Stimulated activated effector memory CD8-positive, alpha-beta T cell treated with anti-CD3 and anti-CD28 coated beads, Interleukin-12 subunit alpha, Interleukin-12 subunit beta, amount 100 ng/mL, for 72 hours (primary cell): Measurements from ENCODE around the gene BET1.

Experiments
- ATAC-seq: fragments of 150-1000 bp; cut with Tn5 transposase; 2 replicates; pipeline ENCODE4 v1.10.0; 2021
- DNase-seq, 2 donors: peaks; one replicate each; pipeline ENCODE4 v3.0.0; 2021 to 2022; ENCODE audit warnings: low spot score in 2 of 2
- H3K27ac Mint-ChIP-seq: one replicate; pipeline ENCODE4 v1.8.0; 2022; ENCODE audit warnings: mild to moderate bottlenecking, mixed read lengths
- H3K36me3 Mint-ChIP-seq: one replicate; pipeline ENCODE4 v1.8.0; 2022; ENCODE audit warnings: mild to moderate bottlenecking, mixed read lengths
- H3K4me1 Mint-ChIP-seq: one replicate; pipeline ENCODE4 v1.8.0; 2022; ENCODE audit warnings: mixed read lengths
- H3K4me3 Mint-ChIP-seq: one replicate; pipeline ENCODE4 v1.8.0; 2022; ENCODE audit warnings: mild to moderate bottlenecking, mixed read lengths
- H3K9me3 Mint-ChIP-seq: one replicate; pipeline ENCODE4 v1.8.0; 2022; ENCODE audit warnings: mixed read lengths

Gene BET1

GRCh38 chr7:93949423-93949822 is 54.7 kb downstream of the BET1 start:
- H3K36me3 Mint-ChIP-seq: no peaks in the 10 kb centered on the region
- no peaks in the 10 kb centered on the region for H3K4me1 Mint-ChIP-seq
- DNase-seq: no peak

GRCh38 chr7:93948873-93949272 is 55.3 kb downstream of the BET1 start:
- DNase-seq (no peak), ATAC-seq (no peak)
- H3K36me3 Mint-ChIP-seq: no peaks in the 10 kb centered on the region
- H3K4me3 Mint-ChIP-seq: no peak overlapping the region
- H3K4me1 Mint-ChIP-seq: no peaks in the 10 kb centered on the region
- no peaks in the 10 kb centered on the region for H3K9me3 Mint-ChIP-seq
- H3K27ac Mint-ChIP-seq: no peak overlapping the region

More at GRCh38 chr7:93949423-93949822, 54.7 kb downstream of the BET1 start:
- no peak for ATAC-seq
- H3K4me3 Mint-ChIP-seq: no peak overlapping the region
- H3K9me3 Mint-ChIP-seq: no peaks in the 10 kb centered on the region
- H3K27ac Mint-ChIP-seq: no peak overlapping the region

DNA sequence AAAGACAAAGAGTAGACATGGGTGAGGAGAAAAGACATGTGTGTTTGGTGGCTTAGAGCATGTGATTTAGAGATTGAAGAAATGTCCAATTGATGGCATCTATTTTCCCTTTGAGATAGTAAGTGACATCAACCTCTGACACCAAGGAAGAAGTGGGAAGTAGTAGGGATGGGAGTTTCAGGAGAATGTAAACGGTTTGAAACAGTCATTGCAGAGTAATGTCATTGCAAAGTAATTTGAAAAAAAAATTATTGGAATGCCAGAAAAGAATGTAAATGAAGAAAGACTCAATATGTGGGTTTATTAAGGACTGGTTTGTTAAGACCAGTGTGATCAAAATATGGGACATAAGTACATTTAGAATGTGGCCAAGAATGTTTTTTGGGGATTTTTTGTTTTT is 56.0 kb downstream of the BET1 start:
- Mint-ChIP-seq H3K9me3 (no peaks in the 10 kb centered on the region), H3K27ac (no peak overlapping the region), H3K36me3 (no peaks in the 10 kb centered on the region), H3K4me3 (no peak overlapping the region), H3K4me1 (no peaks in the 10 kb centered on the region)
- ATAC-seq (no peak), DNase-seq (no peak)

DNA sequence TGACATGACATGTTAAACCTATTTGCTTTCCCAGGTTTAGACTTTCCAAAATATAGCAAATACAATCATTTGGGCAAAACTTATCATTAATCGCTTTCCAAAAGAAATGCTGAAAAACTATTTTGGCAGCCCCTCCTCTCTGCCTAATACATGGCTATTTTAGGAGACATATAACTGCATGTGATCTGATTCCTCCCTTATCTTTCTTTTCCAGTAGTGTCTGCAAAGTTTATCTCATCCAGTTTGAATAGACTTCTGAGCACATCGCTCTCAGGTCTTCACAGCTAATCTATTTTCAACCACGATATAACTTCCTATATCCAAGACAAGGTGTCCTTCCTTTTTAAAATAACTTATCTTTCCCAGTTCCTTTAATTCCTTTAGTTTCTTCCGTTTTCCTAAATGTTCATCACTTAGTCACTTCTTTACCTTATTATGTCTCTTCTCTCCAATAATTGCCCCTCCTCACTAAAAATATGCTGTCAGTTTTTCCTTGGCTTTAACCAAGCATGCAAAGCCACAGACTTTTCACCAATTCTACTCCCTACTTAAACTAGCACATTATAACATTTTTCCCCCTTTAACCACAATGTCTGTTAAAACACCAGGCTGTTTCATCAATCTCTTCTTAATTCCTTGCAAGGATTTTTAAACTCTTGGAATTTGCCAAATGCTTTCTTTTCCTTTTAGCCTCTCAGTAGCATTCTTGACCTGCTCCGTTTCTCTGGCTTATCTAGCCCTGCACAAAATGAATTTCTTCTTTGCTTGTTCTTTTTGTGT is 58.2 kb downstream of the BET1 start:
- no peak overlapping the region for H3K27ac Mint-ChIP-seq
- no peaks in the 10 kb centered on the region for H3K9me3 Mint-ChIP-seq
- DNase-seq: no peak
- no peak overlapping the region for H3K4me3 Mint-ChIP-seq
- H3K4me1 Mint-ChIP-seq: no peaks in the 10 kb centered on the region
- ATAC-seq: no peak
- H3K36me3 Mint-ChIP-seq: no peaks in the 10 kb centered on the region

GRCh38 chr7:93945083-93945482 is 59.1 kb downstream of the BET1 start:
- Mint-ChIP-seq H3K4me3 (no peak overlapping the region), H3K9me3 (no peaks in the 10 kb centered on the region), H3K27ac (no peak overlapping the region), H3K36me3 (no peaks in the 10 kb centered on the region), H3K4me1 (no peaks in the 10 kb centered on the region)
- DNase-seq (no peak), ATAC-seq (no peak)

DNA sequence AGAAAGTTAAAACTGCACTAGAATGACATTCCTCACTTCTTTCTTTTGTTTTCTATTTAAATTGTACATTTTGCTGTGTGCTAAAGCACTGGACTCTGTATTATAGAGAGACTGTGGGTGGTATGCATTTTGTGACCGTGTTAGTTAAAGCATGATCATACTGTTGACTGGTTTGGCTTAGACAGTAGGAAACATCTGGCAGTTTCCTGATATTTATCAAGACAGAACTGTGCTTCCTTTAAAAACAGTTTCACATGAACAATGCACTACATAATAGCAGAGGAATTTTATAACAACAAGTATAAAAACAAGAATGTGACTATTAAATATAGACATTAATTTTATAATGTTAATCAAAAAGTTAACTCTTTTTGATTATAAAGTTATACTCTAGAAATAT is 59.5 kb downstream of the BET1 start:
- no peaks in the 10 kb centered on the region for H3K9me3 Mint-ChIP-seq
- no peak overlapping the region for H3K4me3 Mint-ChIP-seq
- ATAC-seq (no peak), DNase-seq (no peak)
- H3K4me1 Mint-ChIP-seq: no peaks in the 10 kb centered on the region
- no peak overlapping the region for H3K27ac Mint-ChIP-seq
- H3K36me3 Mint-ChIP-seq: no peaks in the 10 kb centered on the region

DNA sequence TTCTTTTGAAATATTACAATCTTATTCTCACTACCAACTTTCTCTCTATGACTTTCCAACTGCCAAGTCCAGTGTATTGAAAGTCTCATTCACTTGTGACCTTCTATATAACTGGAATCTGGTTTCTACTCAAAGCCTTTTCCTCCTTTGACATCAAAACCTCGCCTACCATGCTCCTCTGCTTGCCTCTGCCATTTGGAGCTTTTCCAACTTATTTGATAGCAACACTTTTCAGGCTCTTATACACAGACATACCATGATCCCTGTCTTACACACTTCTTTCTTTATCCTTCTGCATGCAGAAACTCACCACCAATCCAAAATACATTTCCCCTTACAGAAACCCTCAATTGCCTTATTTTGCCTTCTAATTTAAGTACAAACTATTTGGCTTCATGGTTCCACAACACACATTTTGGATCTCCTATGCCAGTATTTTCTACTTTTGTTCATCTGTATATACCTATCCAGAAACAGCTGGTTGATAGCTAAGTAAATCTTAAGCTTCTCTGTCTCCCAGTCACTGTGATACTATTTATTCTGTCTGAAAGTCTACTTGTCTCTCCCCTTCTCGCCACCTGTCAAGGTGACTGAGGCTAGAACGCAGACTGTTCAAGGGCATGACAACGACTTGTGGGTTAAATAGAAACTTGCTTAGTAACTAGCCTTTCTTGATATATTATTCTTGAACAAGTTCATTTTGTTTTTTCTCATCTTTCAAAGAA is 60.2 kb downstream of the BET1 start:
- Mint-ChIP-seq H3K36me3 (no peaks in the 10 kb centered on the region), H3K4me1 (no peaks in the 10 kb centered on the region), H3K27ac (no peak overlapping the region), H3K9me3 (no peaks in the 10 kb centered on the region), H3K4me3 (no peak overlapping the region)
- DNase-seq (no peak), ATAC-seq (no peak)
